ENCODE results near the gene PAIP2B. TPM values are rescaled to one million over a fixed set of nuclear protein-coding genes. Genes with fewer than 3 reads are reported as not detected.

The PAIP2B gene
- total and polyA plus RNA-seq, 2 of the 4 experiments (the other 2 are of a cell fraction) = 0.15 to 0.18 TPM

DNA sequence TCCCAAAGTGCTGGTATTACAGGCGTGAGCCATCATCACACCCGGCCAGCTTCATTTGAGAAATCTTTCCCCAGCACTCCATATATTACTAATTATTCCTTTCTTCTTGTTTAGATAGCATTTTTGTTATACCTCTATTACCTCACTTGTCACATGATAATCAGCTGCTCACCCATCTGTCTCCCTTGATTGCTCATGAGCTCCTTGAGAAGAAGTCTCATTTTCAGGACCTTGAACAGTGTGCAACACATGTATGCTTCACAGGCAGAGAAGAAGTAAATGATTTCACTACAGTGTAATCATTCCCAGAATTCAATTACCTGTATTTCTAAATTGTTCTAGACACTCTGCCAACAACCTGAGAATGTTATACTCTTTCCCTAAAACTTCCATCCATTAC lies 6.2 kb downstream of the PAIP2B start:
- ATAC-seq (ENCODE audit: low read depth) = no peak
- intact Hi-C loops (cut with micrococcal nuclease) = loop anchor here (5.0 kb wide), 1 partner anchor 292 kb away; no protein-coding TSS in a partner anchor
- WGBS, 2 experiments (ENCODE audit: extremely low coverage in 2 of 2, insufficient read length in 1 of 2) = no CpG with 5 or more reads among the region's 2 CpGs

More for the DNA sequence above, 6.2 kb downstream of the PAIP2B start:
- Histone ChIP-seq H3K9ac (ENCODE audit: low read depth, low read length) (no peak overlapping the region), H3K27ac (ENCODE audit: insufficient read depth, low read length) (no peak overlapping the region), H4K5ac (ENCODE audit: low read depth, low read length) (no peak overlapping the region), H3K4me2 (ENCODE audit: low read depth, low read length) (no peak overlapping the region), H4K8ac (ENCODE audit: low read depth in 2 of 2, low read length in 2 of 2) (no peak overlapping the region), H2AK9ac (replicated peaks; ENCODE audit: low read depth, low read length, poor library complexity) (no peak overlapping the region), H3K18ac (ENCODE audit: low read depth, low read length) (no peak overlapping the region), H3K9me1 (ENCODE audit: insufficient read depth, low read length) (no peaks in the 10 kb centered on the region), H3K9me3 (ENCODE audit: control insufficient read depth, insufficient read depth, low read length) (no peaks in the 10 kb centered on the region), H2AK5ac (ENCODE audit: low read depth, low read length) (no peak overlapping the region), H2BK5ac (ENCODE audit: low read depth, low read length, poor library complexity, severe bottlenecking) (no peak overlapping the region), H3K27me3 (ENCODE audit: control insufficient read depth, insufficient read depth, low read length) (peaks cover 2% of the 10 kb centered on the region; the same call in 1 of the 2 replicates), H2BK20ac (ENCODE audit: low read depth, low read length) (no peak overlapping the region), H2BK120ac (ENCODE audit: low read depth, low read length) (no peak overlapping the region), H4K20me1 (ENCODE audit: insufficient read depth, low read length) (no peaks in the 10 kb centered on the region), H2AFZ (replicated peaks; ENCODE audit: low read length, poor library complexity) (no peak overlapping the region), H4K91ac (ENCODE audit: insufficient read depth, low read depth, low read length) (no peak overlapping the region), H3K56ac (ENCODE audit: extremely low read depth, insufficient read depth, low read length) (no peak overlapping the region), H3K4me1 (ENCODE audit: control insufficient read depth, insufficient read depth, low read length) (no peaks in the 10 kb centered on the region), H3K14ac (replicated peaks; ENCODE audit: low read depth, low read length) (no peak overlapping the region), H3K4me3 (ENCODE audit: insufficient read depth, low read depth, low read length) (no peak overlapping the region), H3K79me1 (ENCODE audit: low read depth in 1 of 2, low read length in 2 of 2) (no peaks in the 10 kb centered on the region), H3K4ac (ENCODE audit: low read depth, low read length) (no peak overlapping the region), H3K23ac (ENCODE audit: low read depth, low read length) (no peak overlapping the region), H2BK15ac (ENCODE audit: low read depth, low read length) (no peak overlapping the region), H3K36me3 (ENCODE audit: control insufficient read depth, insufficient read depth, low read length) (no peaks in the 10 kb centered on the region)
- no peak for TF ChIP-seq POLR2A (IDR thresholded peaks at IDR 0.05; ENCODE audit: low read depth, low read length)
- TF ChIP-seq RAD21 (IDR thresholded peaks at IDR 0.05; ENCODE audit: low read length) = no peak
- TF ChIP-seq NFE2L2 (IDR thresholded peaks at IDR 0.05; ENCODE audit: low read depth, low read length) = no peak
- no peak for TF ChIP-seq BHLHE40 (IDR thresholded peaks at IDR 0.05; ENCODE audit: low read depth, low read length)
- no peak for TF ChIP-seq RCOR1 (IDR thresholded peaks at IDR 0.05; ENCODE audit: insufficient replicate concordance, low read length)
- TF ChIP-seq RFX5 (IDR thresholded peaks at IDR 0.05; ENCODE audit: low read depth, low read length) = no peak
- TF ChIP-seq FOS (IDR thresholded peaks at IDR 0.05; ENCODE audit: low read depth, low read length) = no peak
- TF ChIP-seq CHD1 (IDR thresholded peaks at IDR 0.05; ENCODE audit: low read depth, low read length) = no peak
- no peak for TF ChIP-seq MAFK (IDR thresholded peaks at IDR 0.05; ENCODE audit: low read depth, low read length)
- TF ChIP-seq, protein P1, sequence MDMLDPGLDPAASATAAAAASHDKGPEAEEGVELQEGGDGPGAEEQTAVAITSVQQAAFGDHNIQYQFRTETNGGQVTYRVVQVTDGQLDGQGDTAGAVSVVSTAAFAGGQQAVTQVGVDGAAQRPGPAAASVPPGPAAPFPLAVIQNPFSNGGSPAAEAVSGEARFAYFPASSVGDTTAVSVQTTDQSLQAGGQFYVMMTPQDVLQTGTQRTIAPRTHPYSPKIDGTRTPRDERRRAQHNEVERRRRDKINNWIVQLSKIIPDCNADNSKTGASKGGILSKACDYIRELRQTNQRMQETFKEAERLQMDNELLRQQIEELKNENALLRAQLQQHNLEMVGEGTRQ (IDR thresholded peaks at IDR 0.05; ENCODE audit: low read depth, low read length) = no peak
- TF ChIP-seq, protein P2, sequence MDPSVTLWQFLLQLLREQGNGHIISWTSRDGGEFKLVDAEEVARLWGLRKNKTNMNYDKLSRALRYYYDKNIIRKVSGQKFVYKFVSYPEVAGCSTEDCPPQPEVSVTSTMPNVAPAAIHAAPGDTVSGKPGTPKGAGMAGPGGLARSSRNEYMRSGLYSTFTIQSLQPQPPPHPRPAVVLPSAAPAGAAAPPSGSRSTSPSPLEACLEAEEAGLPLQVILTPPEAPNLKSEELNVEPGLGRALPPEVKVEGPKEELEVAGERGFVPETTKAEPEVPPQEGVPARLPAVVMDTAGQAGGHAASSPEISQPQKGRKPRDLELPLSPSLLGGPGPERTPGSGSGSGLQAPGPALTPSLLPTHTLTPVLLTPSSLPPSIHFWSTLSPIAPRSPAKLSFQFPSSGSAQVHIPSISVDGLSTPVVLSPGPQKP (IDR thresholded peaks at IDR 0.05; ENCODE audit: borderline replicate concordance, low read depth, low read length) = no peak
- TF ChIP-seq CTCF (conservative IDR thresholded peaks at IDR 0.05; ENCODE audit: low read depth, low read length) = no peak
- TF ChIP-seq MXI1 (IDR thresholded peaks at IDR 0.05; ENCODE audit: borderline replicate concordance, low read depth, low read length) = no peak
- TF ChIP-seq MAZ (IDR thresholded peaks at IDR 0.05; ENCODE audit: borderline replicate concordance, low read depth, low read length) = no peak
- TF ChIP-seq CEBPB (IDR thresholded peaks at IDR 0.05; ENCODE audit: low read depth, low read length) = no peak
- no peak for TF ChIP-seq SMC3 (IDR thresholded peaks at IDR 0.05; ENCODE audit: low read depth, low read length)
- ChIA-PET POLR2A (ENCODE audit: unreplicated experiment) (no interaction called here), CTCF (no interaction called here)
- dilution Hi-C loops (cut with HindIII; ENCODE audit: low sequenced_read_pairs, unreplicated experiment) = no loop called here
- in situ Hi-C loops (cut with MboI; ENCODE audit: low sequenced_read_pairs) = no loop called here
- BruUV-seq (replicated peaks) = no TSS peak
- no peak for DNase-seq

Data from IMR-90 (cell line).